Measurements from ENCODE around the gene SERPIND1.

- no peak for TF ChIP-seq CTCF (IDR thresholded peaks at IDR 0.05)
- no peak for TF ChIP-seq POLR2AphosphoS5 (IDR thresholded peaks at IDR 0.05)
Measured at GRCh38 chr22:20761536-20761935, 12.4 kb upstream of the SERPIND1 start.

Measured in prostate gland (tissue), 2 donors.